ENCODE results near the gene CACNB2.

GRCh38 chr10:18542832-18543231, 402.6 kb downstream of the CACNB2 start:
- TF ChIP-seq GATA1 (IDR thresholded peaks at IDR 0.05; ENCODE audit: low read depth, low read length), result no peak
- no peak for TF ChIP-seq POLR2A (IDR thresholded peaks at IDR 0.05; ENCODE audit: low read length)
